Mammary epithelial cell (primary cell): Measurements from ENCODE around the gene ELOF1.

Source experiments
- EZH2 ChIP-seq: IDR thresholded peaks from 2 replicates; pipeline ENCODE4 v1.6.1; 2012; ENCODE audit warnings: low read length, inconsistent platforms, borderline replicate concordance
- TF ChIP-seq, protein P1 (sequence below), 2 donors: IDR thresholded peaks in 1 of 2; conservative IDR thresholded peaks in 1 of 2; 2 replicates each; pipeline ENCODE4 v1.5.1; 2011 to 2012; ENCODE audit warnings: inconsistent platforms in 2 of 2, low read length in 2 of 2, mild to moderate bottlenecking in 2 of 2, control low read depth in 1 of 2, low read depth in 1 of 2; ENCODE audit not compliant: insufficient read depth in 1 of 2; ENCODE audit errors: extremely low read depth in 1 of 2

GRCh38 chr19:11556634-11557420, 2.2 kb downstream of the ELOF1 start:
- TF ChIP-seq EZH2 = no peak
- TF ChIP-seq, protein P1, sequence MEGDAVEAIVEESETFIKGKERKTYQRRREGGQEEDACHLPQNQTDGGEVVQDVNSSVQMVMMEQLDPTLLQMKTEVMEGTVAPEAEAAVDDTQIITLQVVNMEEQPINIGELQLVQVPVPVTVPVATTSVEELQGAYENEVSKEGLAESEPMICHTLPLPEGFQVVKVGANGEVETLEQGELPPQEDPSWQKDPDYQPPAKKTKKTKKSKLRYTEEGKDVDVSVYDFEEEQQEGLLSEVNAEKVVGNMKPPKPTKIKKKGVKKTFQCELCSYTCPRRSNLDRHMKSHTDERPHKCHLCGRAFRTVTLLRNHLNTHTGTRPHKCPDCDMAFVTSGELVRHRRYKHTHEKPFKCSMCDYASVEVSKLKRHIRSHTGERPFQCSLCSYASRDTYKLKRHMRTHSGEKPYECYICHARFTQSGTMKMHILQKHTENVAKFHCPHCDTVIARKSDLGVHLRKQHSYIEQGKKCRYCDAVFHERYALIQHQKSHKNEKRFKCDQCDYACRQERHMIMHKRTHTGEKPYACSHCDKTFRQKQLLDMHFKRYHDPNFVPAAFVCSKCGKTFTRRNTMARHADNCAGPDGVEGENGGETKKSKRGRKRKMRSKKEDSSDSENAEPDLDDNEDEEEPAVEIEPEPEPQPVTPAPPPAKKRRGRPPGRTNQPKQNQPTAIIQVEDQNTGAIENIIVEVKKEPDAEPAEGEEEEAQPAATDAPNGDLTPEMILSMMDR (conservative IDR thresholded peaks at IDR 0.05 in 1 of 2, IDR thresholded peaks at IDR 0.05 in 1 of 2; ENCODE audit: extremely low read depth in 1 of 2, insufficient read depth in 1 of 2, low read depth in 1 of 2, low read length in 2 of 2) = no peak
